SW 1271 (cell line): Measurements from ENCODE around the gene GNLY.
"Not testable (repeated sequence)": the region's sequence is repeated elsewhere in the genome, so short reads cannot be mapped to it uniquely, and the experiment has no call there.

ENCODE experiments used
- DNase-seq, 2 experiments: peaks; one replicate each; lab custom pipeline; 2025; lab: John Stamatoyannopoulos, UW

Gene GNLY

DNA sequence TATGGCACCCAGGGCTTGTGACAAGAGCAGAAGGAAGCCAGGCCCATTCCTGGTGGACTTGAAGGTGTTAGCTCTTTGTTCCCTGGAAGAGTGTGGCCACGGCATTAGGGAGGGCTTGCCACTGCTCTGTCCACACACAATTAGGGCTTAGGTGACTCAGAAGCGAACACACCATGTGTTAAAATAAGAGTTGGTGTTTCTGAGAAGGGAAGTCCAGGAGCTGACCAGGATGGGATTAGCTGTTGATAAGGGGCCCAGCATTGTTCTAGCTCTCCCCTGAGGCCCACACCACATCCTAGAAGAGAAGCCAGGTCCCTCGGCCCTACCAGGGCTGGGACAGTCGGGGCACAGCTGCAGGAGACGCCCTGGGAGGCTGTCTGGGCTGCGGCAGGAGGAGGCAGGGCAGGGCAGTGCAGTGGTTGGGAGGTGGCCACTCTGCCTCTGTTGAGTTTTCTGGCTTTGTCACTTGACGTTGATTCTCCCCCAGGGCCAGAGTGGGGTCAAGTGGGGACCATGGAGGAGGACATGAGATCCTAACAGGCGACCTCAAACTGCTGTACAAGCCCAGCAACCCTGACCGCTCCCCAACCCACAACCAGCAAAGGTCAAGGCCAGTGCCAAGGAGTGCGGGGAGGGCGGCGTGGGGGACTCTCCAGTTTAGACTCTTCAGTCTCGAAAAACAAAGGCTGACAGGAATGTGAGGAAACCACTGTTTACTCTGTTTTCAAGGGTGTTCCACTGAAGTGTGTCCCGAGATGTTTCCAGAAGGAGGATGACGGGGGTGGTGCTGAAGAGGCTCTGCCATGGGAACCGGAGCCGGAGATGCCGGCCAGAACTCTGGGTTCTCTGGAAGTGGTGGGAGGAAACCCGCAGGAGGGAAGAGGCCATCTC is 16.8 kb downstream of the GNLY start:
- no peak for DNase-seq

DNA sequence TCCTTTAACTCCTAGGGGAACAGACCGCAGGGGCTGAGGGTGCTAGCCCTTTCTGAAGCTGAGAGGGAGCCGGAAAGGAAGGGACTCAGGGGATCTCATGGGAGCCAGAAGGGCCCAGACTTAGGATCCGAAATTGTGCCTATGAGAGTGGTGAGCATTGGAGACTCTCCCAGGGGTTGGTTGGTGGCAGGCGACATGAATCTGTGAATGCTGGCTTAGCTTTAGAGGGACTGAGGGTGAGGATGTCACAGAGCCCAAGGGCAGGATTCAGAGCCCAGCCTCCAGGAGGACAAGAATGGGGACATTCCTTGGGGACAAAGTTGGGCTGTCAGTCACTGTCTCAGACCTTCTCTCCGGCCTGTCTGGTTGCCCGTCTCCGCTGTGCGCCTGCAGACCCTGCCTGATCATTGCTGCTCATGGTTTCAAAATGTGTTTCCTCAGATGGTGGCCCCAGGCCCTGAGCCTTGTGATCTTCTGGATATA is 17.5 kb downstream of the GNLY start:
- no peak for DNase-seq

DNA sequence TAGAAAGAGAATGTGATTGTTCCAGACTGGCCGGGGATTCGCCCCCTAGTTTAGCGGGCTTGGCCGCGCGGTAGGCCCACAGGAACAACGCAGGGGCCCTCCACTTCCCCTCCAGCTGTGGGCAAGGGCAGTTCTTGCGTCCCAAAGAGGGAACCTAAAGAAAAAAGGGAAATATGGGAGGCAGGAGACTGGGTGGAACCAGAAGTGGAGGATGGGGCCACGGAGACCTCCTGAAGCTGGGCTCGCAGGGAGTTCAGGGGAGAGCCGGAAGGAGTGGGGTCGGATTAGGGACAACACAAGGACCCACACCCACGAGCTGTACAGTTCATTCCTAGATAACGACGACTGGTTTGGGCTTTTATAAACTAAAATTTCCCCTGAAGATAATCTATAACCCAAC is 18.2 kb downstream of the GNLY start:
- DNase-seq = no peak

DNA sequence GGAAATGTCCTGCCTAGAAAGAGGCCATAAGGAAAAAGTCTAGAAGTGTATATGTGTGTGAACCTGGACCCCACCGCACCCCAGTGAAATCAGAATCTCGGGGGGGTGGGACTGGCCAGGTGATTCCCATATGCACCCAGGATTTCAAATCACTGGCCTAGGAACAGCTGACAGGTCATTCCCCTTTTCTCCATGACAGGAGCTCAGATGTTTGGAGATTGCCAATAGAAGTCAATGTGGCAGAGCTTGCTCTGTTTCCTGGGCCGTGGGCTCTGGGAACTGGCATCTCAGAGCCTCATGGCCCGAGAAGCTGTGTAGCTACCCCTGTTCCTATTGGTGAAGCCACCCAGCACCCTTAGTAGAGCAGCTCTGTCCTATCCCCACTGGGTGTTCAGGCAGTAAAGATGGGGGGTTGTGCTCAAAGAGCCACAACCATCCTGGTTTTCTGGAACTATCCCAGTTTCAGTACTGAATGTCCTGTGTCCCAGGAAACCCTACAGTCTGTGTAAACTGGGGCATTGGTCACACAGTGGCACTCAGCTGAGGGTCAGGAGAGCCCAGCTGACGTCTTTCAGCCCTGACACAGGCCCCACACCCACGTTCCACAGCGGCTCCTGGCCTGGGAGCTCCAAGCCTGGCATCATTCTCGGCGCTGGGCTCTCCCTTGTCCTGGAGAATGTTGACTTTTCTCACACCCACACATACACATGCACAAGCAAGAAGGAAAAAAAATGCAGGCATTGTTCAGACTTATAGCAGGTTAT is 18.9 kb downstream of the GNLY start:
- no peak for DNase-seq

DNA sequence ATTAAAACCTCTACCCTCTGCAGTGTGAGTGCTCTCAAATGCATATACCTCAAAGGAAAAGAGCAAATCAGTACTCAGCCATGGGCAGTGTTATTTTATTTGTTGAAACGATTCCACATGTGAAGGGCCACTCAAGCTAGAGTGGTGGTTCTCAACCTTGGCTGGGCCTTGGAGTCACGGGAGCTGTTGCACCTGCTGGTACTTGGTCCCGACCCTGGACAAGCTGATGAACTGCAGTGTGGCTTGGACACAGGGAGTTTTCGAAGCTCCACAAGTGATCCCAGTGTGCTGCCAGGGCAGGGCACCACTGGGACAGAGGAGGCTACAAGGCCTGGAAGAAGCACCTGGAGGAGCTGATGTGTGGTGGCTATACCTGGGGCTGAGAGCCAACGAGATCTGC is 19.7 kb downstream of the GNLY start:
- no peak for DNase-seq

DNA sequence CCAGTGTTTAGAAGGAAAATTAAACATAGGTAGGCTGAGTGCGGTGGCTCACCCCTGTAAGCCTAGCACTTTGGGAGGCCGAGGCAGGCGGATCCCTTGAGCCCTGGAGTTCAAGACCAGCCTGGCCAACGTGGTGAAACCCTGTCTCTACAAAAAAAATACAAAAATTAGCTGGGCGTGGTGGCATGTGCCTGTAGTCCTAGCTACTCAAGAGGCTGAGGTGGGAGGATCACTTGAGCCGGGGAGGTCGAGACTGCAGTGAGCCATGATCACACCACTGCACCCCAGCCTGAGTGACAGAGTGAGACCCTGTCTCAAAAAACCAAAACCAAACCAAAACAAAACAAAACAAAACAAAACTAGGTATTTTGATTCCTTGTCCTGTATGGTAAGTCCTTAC is 20.3 kb downstream of the GNLY start:
- DNase-seq = not testable (repeated sequence)

DNA sequence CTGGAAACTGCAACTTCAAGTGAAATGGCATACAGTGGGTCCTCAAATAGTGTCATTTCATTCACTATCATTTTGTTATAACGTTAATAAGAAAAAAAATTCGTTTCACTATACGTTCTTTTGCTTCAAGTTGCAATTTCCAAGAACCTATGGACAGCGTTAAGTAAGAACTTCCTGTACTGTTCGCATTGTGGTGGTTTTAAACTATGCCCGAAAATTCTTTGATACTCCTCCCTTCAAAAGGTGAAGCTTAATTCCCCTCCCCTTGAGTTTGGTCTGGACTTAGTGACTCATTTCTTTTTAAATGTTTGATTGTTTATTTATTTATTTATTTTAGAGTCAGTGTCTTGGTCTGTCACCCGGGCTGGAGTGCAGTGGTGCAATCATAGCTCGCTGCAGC is 20.7 kb downstream of the GNLY start:
- no peak for DNase-seq

DNA sequence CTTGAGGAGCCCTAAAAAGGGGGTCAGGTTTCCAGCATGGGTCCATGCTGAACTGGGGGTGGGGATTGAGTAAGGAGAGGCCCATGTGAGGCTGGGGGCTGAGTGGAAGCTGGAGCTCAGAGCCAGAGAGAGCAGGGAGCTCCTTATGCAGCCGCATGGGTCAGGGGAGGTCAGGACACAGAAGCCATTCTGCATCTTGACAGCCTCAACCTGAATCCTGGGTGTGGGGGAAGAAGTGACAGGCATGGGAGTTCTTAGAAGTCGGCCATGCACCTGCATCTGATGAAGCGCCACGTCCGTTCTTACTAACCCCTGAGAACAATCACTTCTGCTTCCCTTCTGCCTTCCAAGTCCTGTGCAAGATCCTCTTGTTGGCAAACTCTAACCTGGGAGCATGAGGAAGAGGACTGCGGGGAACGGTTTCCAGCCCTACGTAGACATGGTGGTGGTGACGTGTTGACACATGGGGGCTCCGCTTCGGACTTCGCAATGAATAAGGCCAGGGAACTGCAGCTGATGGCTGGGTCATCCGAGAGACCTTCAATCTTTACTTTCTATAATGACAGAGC is 22.3 kb downstream of the GNLY start:
- DNase-seq = no peak

DNA sequence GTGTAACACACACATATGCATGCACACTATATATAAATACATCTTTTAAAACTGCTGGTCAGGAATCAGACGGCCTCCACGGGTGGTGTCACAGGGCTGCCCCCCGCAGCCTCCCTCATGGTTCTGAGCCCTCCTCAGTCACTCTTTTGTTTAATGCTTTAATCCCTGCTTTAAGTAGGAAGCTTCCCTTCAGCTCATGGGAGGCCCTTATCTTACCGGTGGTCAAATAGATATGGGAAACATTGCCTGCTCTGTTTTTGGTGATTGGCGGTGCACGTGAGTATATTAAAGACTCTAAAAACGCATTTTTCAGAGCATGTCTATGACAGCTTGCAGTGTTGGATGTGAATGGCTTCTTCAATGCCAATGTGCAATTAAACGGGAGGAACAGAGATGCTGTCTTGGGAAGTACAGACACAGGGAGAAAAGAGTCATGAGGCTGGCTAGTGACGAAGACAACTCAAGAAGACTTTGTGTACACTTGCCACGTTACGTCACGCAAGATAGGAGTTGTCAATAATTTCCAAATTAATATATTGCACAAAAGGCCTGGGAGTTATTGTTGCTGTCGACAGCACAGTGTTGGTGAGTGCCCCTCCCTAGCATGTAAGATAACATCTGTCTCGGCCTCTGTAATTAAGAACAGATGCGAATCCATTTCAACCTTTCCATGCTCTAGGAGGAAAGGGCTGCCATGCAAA is 23.3 kb downstream of the GNLY start:
- no peak for DNase-seq

DNA sequence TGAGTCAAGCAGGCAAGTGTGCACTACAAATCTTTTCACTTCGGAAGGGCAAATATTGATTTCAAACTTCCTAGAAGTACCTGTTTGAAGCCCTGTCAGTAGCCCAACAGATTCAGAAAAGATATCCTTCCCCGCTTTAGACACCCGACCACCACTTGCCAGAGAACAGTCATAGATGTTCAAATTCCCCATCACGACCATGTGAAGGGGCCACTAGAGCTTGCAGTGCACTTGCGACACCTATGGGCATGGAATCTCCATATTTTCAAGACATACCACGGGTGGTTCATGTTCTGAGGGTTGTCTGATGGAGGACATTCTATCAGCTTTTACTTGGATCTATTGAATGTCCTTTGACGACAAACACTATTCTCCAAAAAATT is 23.8 kb downstream of the GNLY start:
- DNase-seq = no peak

DNA sequence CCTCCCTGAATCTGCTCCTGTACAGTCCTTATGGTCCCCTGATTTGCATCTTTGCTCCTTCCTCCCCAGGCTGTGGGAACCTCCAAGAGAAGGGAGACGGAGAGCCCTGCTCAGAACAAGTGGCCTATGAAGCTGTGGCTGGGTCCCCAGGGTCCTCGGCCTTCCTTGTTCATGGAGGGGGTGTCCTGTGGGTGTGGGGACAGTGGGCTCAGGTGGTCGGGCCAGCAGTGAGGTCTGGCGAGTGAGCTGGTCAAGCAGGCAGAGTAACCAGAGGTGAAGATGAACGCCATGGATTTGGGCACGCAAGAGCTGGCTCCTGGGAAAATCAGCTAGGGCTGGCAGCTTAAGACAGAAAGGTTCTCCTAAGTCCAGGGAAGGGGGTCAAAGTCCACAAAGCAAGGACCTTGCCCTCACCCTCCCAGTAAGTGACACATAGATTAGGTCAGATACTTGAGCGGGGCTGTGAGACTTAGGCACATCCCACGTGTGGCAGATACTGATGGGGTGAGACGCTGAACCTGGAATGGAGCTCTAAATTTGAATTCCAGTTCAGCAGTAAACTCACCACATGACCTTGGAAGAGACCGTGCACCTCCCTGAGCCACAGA is 24.8 kb downstream of the GNLY start:
- DNase-seq = no peak

DNA sequence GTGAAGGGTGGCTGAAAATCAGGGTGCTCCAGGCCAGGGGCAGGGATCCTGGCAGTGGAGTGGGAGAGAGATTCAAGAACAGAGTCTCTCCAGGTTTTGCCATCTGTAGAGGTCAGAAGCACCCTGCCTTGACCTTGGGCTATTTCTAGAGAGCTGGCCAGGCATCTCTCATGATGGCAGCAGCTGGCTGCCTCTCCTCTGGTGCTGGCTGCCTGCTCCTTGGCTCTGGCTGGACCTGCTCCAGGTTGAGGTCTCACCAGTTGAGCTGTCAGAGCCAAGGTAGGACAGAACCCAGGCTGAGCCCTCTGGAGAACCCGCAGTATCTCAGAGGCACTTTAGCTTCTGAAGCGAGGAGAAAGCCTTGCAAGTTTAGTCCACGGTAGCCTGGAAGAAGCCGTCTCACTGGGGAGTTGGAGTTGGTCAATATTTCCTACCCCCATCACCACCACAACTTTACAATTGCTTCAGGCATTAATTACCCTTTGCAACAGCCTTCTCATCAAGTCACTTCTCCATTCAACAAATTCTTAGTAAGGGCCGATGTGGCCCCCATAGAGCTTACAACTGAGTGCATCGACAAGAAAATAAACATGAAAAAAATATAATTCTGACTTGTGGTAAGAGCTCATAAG is 25.6 kb downstream of the GNLY start:
- no peak for DNase-seq

DNA sequence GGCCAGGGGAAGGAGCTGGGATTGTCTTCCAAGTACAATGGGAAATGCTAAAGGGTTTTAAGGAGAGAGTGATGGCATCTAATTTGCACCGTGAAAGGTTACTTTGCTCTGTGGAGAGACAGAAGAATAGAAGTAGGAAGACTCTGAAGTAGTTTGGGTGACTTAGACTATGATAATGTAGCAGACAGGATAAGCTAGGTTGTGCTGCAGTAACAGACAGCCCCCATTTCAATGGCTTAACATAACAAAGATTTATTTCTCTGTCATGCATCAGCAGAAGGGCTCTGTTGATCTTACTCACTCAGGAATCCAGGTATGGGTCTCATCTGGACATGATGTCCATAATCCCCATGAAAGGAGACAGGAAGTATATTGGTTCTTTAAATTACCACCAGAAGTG is 26.4 kb downstream of the GNLY start:
- no peak for DNase-seq

DNA sequence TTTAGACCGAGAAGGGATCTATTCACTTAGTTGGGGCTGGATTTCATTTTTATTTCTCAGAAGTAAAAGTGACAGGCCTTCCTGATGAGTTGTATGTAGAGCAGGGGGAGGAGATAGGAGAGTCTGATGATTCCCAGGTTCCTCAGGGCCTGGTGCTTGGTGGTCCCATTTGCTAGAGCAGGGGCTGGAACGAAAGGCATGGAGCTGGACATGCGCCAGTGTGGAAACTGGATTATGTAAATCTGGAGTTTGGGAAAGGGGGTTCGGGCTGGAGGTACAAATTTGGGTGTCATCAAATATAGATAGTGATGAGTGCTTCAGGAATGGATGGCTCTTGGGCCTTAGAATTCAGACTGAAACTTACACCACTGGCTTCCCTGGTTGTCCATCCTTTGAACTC is 27.5 kb downstream of the GNLY start:
- no peak for DNase-seq

DNA sequence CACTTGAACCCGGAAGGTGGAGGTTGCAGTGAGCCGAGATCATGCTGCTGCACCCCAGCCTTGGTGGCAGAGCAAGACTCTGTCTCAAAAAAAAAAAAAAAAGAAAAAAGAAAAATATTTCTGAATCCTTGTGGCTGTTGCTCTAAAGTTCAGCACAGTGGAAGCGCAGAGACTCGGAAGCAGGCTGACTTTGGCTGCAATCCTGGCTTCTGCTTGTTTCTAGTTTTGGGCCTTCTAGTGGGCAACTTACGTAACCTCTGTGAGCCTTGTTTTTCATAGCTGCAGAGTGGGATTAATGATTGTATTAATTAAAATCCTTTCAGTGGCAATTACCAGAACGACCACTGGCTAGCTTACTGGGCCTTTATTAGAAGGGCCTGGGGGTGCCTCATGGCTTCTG is 28.4 kb downstream of the GNLY start:
- DNase-seq = no peak

DNA sequence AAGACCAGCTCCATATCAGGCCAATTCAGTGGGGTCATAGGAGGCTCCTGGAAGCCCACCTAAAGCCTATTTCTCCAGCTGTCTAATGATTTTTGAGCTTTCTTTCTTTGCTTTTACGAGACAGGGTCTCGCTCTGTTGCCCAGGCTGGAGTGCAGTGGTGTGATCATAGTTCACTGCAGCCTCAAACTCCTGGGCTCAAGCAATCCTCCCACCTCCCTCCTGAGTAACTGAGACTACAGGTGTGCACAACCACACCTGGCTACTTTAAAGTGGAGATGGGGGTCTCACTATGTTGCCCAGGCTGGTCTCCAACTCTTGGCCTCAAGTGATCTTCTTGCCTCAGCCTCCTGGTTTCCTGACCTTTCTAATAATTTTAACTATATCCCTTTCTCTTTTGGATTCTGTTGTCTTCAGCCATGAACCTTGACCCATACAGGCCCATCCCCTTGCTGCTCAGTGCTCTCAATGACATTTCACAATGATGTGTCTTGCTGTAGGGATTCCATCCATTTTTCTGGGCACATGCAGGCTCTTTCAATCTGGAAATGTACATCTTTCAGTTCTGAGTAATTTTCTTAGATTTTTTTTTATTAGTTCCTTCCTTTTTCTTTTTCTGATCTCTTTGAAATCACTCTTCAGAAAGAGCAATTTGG is 29.7 kb downstream of the GNLY start:
- no peak for DNase-seq

DNA sequence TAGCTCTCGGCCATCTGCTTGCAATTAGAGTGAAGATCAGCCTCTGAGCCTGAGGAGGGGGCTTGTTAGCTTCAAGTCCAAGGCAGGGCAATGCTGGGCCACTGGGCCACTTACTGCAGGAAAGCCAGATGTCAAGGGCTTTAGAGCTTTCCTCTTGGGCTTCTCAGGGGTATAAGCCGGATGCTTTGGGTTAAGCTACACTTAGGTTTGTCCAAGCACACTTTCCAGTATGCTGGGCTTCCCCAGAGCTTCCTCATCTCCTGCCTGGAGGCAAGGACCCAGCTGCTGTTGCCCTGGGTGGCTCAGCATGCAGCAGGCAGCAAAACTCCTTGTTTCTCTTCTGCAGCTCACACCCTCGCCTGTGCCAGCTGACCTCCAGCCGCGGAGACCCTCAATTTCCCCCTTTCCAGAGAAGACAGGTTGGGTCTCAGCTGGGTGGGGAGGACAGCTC is 30.6 kb downstream of the GNLY start:
- no peak for DNase-seq

DNA sequence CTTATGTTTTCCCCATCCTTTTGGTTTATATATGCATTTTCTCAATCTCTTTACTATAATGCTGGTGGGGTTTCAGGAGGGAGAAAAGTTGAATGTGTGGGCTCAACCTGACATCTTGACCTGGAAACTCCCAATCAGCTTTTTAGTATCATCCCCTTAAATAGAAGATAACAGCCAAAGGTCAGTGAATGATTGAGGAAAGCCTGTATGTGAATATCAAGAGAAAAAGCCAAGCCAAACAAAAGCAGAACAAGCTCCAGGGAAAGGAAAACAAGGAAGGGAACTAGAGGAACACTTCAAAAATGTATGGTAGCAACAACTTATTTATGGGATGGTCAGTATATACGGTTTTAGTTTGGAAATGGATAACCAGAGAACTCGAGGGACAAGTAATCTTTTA is 31.3 kb downstream of the GNLY start:
- no peak for DNase-seq

DNA sequence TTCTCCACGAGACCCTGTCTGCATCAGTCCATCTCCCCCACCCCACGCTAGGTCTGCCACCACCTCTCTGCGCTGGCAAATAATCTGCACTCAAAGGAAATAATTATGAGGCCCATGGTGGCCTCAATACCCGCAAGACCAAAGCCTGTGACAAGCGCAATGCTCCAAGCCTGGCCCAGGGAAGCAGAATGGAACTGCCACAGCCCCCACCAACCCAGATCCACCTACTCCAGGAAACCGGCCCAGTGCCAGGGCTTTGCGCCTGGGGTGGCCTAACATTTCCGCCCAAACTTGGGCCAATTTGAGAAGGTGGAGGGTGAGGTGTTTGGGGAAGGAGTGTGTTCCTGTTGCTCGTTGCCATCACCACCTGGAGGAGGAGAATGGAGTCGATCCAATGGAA is 33.6 kb downstream of the GNLY start:
- DNase-seq = no peak

DNA sequence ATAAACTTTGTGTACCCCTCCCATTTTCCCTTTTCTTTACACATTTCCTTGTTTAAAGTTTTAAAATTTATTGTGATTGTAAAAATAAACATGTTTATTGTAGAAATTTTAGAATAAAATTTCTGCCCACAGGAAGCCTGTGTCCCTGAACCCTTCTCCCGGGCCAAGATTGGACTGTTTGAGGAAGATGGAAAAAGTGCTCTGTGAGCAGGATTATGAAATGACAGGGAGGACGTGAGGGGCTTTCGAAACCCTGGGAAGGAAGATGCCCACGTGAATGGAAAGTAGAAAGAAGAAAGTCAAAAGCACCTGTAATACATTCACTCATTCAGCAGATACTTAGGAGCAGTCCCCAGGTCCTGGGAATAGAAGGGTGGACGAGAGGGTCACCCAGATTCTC is 34.2 kb downstream of the GNLY start:
- DNase-seq = no peak
